HG03135 (cell line): ENCODE results near the gene SOX10.

Experiments
- ATAC-seq: cut with Tn5 transposase; IDR thresholded peaks from one replicate; pipeline ENCODE4 v1.9.1; 2021; ENCODE audit warnings: mild to moderate bottlenecking, moderate library complexity; ENCODE audit not compliant: unreplicated experiment

Gene SOX10

DNA sequence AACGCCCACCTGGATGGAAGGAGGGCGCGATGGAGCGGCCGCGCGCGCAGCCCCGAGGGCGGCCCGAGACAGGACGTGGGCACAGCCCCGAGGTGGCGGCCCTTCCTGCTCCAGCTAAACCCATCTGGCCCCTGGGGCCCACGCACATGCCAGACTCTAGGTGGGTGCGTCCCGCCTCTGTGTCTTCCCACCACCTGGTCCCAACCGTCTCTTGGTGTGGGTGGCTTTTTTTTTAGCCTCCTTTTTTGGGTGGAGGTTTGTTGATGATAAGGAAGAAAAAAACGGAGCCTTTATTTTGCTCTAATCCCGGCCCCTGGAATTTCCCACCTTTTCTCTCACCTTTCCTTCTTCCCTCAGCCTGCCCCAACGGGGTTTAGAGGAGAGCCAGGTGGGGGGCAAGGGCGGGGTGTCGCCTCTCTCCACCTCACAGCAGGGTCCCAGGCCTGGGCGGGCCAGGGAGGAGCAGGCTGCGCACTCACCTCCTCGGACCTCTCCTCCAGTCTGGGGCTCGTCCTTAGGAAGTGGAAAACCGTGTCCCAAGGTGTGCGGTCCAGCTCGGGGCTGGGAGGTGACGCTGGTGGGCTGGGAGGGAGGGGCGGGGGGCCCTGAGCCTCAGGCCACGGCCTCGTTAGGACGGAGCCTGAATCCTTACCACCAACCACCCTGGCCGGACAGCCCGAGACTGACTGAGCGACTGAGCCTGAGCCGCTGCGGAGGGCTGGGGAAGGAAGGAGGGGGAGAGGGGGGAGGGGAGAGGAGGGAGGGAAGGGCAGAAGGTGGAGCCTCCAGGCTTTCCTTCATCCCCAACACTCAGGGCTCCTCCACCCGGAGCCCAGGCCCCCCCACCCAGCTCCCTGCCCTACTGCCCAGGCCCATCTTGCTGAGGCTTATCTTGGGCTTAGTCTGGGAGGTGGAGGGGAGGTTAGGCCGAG, at the start of gene SOX10:
SOX10 (minus strand) TSS at position 696 of the 932 bp plus-strand sequence. CDS start 771 bp downstream, outside the sequence.
- no peak for ATAC-seq

DNA sequence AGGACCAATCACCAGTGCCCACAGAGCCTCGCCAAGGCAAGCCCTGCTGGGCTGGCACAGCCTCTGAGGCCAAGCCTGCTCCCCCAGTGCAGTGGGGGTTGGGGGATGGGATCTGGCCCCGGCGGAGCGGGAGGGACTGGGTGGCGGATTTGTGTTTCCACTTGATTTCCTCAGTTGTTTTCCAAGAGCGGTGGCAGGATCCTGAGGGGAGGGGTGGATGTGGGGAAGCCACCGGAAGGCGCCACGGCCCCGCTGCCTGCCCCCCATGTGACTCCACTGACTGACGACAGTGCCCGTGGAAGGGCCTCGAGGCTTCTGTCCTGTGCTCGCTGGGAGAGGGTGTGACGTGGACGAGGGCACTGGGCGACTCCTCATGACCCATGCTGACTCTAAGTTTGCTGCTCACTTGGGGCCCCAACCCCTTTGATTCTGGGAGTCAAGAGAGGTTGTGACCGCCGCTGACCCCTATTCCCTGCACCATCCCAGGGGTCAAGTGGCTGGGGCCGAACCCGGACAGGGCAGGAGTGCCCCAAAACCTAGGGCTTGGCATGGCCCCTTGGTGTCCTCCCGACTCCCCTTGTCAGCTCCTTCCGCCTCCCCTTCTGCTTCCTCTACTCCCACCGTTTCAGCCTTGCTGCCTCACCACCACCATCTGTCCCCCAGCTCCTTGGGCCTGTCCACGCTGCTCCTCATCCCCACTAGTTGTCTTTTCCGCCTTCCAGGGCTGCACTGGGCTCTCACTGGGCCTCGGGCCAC, 49.3 kb upstream of the SOX10 start:
- ATAC-seq, result no peak

DNA sequence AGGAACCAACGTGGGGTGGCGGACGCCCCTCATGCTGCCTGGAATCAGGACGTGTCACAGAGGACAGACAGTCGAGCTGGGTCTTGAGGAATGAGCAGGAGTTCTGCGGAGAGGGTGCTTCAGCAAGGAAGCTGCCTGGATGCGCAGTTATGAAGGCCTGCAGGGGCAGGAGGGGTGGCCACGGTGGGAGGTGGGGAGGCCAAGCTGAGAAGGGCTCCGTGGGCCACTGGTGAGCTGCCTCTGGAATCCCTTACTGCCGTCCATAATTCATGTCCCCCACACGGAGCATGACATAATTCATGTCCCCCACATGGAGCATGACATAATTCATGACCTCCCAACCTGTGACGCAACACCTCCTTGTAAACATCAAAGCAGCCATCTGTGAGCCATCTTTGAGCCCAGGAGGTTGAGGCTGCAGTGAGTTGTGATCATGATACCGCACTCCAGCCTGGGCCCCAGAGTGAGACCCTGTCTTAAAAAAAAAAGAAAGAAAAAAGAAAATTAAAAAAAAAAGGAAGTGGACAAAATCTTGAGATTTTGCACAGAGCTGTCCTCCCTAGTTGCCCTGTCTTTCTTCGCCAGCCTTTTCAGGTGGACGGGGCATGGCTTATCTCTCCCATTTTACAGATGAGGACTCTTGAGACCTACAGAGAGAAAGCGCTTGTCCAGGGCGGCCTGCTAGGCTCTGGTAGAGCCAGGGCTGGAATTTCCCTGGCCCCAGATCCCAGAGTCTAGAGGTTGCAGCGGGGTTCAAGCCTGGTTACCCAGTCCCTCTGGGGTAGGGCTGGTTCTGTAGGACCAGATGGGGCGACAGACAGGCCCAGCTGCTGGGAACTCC, 48.5 kb upstream of the SOX10 start:
- no peak for ATAC-seq

DNA sequence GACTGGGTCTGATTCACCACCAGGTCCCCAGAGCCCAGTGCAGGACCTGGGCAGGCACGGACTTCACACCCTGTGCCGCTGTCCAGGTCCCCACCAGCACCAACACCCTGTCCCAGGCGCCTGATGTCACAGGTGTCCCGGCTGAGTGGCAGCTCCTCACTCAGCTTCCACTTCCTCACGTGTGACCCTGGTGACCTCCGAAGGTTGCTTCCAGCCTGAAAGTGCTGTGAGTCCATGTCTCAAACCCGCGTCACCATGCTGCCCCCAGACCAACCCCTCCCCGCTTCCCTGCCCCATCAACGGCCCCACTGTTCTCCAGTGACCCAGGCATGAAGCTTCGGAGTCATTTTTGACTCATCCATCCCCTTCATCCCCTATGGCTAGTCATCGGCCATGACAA, 47.1 kb upstream of the SOX10 start:
- no peak for ATAC-seq

DNA sequence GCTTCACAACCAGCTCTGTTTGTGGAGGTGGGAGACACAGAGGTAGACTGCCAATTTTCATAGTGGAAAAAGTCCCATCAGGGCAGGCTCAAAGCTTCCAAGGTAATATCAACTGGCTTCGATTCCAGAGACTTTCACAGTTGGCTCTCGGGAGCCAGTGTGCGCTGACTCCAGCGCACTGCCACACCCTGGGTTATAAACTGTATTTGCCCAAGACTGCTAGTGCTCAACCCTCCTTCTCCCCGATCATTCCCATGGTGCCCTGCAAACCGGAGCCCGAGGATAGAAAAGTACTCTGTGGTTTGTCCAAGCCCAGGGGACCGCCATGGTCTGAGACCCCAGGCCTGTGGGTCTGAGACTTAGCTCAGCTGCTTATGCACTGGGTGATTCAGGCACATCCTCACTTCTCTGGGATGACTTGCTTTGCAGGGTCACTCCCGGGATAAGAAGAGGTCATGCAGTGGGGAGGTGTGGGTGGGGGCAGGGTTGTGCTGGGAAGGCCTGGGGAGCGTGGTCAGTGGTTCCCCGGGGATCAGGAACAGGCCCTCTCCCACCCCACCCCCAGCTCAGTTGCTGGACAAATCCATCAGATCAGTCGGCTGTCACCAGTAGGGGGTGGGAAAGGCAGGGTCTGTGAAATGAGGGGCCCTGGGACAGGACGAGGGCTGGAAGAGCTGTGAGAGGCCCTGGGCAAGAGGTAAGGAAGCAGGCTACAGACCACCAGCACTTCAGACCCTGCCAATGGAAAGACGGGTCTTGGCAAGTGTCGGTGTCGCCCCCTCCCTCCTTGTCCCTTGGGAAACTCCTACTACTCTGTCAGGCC, 46.2 kb upstream of the SOX10 start:
- no peak for ATAC-seq

DNA sequence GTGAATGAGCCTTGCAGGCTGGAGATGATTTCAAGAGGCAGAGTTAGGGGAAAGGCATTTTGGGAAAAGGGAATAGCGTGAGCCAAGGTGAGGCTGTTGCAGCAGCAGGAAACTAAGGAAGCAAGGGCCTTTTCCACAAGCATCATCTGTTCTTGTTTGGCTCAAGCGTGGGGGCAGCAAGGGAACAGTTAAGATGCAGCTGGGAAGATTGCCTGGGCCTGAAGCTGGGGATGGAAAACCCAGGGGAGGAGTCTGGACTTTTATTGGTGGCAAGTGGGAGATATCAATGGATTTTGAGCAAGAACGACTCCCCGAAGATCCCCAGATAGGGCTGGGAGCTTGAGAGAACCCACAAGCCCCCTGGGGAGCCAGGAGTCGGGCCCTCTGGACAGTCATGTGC, 45.5 kb upstream of the SOX10 start:
- no peak for ATAC-seq

DNA sequence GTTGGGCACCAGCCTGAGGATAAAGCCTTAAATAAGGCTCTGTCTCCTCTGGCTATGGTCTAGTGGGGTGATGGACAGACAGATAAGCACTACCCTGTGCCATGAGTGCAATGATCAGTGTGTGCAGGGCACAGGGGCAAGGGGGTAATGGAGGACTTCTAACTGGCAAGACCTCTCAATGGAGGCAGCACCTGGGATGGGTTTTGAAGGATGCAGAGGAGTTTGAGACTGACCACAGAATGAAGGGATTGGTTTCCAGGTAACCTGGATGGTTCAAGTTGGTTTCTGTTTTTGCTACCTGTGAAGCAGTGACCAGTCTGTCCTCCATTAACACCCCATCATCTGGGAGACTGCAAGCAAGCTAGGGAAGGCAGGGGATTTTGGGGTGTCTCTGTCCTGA, 45.0 kb upstream of the SOX10 start:
- no peak for ATAC-seq

DNA sequence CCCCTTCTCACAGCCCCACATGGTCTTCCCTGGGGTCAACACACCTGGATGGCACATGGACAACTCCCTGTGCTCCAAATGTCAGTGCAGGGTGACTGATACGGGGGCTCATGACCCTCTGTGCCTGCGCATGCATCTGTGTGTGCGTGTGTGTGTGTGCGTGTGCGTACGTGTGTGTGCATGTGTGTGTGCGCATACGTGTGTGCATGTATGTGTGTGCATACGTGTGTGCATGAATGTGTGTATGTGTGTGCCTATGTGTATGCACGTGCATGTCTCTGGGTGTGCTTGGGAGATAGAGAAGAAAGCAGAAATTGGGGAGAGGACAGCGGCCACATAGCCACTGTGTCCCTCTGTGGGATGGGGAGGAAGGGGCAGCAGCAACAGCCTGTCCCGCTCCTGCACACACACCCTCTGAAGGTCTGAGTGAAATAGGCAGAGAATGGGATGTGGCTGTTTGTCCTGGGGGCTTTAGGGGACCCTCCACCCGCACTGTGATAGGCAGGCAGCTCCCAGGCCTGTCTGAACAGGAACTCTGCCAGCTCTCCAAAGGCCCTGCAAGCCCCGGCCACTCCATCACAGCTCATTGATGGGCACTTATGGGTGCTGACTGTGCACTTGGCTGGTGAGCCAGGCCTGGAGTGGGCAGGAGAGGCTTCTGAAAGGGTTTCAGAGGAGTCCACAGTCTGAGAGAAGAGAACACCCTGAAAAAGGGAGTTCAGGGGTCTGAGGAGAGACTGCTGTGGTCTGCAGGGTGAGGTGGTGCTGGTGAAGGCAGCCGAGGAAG, 44.2 kb upstream of the SOX10 start:
- no peak for ATAC-seq

DNA sequence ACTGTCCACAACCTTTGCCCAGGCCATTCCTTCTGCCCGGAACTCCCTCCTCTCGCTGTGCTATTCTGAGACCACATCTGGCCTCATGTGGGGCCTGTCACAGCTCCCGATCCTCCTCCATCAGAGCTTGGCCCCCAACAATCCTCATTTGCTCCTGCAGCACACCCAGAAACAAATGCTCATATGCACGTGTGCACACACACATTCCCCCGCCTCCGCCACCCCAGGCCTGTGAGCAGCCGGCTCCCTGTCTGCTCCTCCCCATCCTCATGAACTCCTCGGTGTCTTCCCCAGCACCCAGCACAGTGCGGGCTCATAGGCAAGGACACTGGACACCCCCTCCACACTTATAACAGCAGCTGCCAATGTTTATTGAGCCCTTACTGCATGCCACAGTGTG, 43.1 kb upstream of the SOX10 start:
- ATAC-seq, result no peak

DNA sequence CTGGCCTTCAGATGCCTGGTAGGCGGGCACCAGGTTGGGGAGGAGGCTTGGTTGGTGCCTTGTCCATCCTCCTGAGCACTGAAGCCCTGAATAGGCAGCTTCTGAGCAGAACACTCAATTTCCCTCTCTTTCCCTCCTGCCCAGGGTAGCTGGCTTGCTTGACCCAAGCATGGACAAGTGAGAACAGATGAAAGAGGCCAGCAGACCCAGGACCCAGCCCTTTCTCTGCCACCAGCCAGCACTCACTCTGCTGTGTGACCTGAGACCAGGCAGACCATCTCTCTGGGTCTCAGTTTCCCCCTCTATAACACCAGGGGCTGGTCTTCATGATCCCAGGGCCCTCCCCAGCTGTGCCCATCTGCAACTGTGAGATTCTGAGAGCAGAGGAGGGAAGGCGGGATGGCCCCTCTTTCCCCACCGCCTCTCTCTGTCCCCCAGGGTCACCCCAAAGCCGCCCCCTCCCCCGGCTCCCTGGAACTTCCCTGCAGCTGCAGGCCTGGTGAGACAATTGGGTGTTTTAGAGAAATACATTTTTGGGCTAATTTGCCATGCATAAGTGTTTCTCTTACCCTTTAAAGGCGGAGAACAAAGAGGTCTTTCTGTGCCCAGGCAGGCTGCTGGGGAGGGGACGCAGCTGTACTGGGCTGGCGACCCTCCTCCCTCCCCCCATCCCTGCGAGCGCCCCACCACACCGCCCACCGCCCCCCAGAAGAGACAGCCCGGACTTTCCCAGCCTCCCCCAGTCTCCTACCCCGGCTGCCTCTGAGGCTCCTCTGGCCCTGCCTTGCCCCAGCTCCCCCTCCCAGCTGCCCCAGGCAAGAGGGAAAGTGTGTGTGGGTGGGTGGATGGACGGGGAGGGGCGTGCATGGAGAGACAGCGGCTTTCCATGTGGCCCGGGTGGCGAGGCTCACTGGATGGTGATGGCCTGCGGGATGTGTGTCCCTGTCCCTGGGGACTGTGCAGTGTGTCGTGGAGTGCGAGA, 42.1 kb upstream of the SOX10 start:
- ATAC-seq, result no peak

DNA sequence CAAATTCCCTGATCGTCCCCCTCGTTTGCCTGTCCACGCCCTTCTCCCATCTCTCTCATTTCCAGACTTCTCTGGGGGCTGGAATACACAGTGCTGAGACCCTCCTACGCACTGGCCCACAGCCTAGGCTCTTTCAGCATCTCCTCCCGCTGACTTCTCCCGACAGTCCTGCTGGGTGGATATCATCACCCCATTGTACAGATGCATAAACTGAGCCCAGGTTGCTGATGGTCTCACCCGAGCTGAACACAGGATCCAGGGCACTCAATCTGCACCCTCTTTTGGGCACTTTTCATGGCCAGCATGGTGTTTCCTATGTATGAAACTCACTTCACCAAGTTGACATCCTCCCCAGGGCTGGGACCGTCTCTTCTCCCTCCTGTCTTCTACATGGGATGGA, 41.2 kb upstream of the SOX10 start:
- ATAC-seq, result no peak

DNA sequence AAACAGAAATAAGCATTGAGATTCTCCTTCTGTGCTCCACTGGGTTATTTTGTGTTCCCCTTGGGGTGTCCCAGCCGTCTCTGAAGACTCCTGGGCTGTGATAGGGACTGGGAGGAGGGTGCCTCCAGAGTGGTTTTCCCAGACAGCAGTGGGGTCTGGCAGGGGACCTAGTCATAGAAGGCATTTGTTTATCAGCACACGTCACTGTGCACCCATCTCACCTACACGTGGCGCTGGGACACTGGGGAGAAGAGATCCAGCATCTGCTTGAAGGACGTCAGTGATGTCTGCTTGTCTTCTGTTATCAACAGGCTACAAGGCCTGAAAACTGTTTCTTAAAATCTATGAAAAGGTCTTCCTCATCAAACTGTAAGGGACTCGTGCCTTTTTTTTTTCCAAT, 38.7 kb upstream of the SOX10 start:
- ATAC-seq, result no peak

DNA sequence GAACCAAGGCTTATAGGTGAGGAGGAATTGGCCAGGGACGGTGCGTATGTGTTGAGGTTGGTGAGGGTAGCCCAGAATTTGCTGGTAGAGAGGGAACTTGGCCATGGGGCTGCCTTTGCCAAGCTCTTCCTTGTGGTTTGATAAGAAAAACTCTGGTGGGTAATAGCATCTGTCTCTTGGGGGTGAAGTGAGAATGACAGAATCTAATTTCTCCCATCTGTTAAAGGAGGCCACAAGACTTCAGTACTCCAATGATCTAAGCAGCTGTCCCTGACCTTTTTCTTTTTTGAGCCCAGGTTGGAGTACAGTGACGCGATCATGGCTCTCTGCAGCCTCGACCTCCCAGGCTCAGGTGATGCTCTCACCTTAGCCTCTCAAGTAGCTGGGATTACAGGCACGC, 36.9 kb upstream of the SOX10 start:
- ATAC-seq, result no peak

DNA sequence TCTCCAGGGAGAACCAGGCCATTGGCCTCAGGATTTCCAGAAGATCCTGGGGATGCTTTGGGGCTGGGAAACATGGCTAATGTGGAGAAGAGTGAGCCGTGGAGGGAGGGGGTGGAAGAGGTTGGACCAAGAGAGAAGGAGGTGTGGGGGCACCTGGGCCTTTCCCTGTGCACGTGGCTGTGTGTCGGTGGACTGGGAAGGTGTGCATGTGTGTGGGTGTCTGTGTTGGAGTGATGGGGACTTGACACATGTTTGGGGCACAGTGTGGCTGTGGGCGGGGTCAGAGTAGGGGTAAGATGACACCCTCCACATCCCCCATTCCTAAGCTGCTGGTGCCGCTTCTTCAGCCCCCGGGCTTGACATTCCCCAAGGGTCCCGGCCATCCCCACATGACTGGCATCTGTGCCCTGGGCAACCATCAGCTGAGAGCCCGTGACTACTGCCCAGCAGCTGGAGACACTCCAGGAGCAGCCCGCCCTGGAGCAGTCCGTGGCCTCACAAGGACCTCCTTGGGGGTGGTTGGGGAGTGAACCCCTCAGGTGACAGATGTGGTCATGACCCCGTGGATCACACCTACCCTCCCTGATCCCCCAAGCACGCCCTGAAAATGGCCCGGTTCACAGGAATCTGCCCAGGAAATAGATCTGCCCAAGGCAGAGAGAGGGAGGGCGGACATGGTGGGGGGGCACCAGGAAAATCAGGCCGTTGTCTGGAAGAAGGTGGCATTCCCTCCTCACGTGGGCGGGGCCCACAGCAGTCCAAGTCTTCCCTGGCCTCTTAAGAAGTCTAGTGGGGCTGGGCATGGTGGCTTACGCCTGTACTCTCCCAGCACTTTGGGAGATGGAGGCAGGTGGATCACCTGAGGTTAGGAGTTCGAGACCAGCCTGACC, 34.8 kb upstream of the SOX10 start:
- ATAC-seq, result no peak

DNA sequence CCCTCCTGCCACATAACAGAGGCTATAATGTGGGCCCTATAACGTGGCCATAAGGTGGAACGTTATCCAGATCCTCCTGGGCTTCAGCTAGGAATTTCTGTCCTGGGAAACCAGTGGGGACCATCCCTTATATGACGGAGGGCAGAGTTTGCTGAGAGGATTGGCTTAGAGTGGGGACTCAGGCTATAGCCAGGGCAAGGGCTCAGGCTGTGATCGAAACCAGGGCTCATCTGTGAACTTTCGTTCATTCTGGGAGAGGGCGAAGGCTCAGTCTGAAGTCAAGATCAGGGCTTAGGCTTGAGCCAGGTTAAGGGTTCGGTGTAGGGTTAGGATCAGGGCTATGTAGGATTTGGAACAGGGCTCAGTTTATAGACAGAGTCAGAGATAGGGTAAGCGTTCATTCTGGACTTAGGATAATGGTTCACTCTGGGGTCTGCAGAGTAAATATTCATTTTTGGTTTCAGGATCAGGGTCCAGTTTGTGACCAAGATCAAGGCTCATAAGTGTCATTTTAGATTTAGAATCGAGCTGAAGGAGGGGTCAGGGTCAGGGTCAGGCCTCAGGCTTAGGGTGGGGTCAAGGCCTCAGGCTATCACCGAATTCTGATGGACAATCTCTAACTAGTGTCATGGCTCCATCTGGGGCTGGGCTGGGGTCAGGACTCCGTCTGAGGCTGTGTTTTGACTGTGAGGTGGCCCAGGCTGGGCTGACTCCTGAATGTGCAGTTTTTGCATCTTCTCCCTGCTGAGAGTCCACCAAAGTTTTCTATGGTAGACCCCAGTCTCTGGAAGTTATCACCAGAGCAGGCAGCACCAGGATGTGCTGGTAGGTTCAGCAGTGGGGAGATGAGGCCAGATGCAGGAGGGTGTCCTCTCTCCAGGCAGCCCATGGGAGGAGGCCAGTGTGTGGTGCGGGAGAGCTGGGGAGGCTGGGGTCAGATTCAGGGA, 33.9 kb upstream of the SOX10 start:
- no peak for ATAC-seq

DNA sequence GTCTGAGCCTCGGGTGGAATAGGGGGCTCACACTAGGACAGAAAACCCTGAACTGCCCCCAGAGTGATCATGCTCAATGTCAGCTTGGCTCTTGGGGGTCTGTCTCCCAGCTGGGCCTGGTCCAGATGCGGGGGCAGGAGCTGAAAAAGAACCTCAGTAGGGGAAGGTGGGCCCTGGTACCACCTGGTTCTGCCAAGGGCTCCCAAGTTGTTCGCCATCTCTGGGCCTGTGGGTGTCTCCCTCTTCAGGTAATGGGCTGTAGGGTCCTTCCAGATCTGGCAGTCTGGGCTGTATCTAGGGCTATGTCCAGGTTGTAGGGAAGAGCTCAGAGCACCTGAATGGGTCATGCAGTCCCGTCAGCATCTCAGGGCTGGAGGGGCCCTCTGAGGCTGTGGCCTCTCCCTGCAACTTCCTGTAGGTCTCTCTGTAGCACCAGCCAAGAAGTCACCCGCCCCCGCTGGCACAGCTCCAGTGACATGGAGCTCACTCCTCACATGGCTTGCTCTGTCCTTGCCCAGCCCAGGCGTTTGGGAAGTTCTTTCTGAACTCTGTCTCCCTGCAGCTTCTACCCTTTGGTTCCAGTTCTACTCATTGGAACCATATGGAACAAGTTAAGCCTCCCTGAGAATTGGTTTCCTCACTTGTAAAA, 33.0 kb upstream of the SOX10 start:
- no peak for ATAC-seq
